Measurements from ENCODE around the gene TUBGCP3.
"Not testable (repeated sequence)": the region's sequence is repeated elsewhere in the genome, so short reads cannot be mapped to it uniquely, and the experiment has no call there.

The TUBGCP3 gene

GRCh38 chr13:112587764-112588489 is at the start of gene TUBGCP3:
Gene TUBGCP3, minus strand, starts transcription at chr13:112588153. Its CDS starts 173 bp downstream, at chr13:112587980.
- DNase-seq = peak; percentile 89 to 92
- TF ChIP-seq POLR2A (IDR thresholded peaks at IDR 0.05; ENCODE audit: low read length) (peak; percentile 78), GATA1 (IDR thresholded peaks at IDR 0.05; ENCODE audit: low read depth, low read length) (no peak)

- no peak for TF ChIP-seq POLR2A (IDR thresholded peaks at IDR 0.05; ENCODE audit: low read length)
- DNase-seq = no peak
Observed at GRCh38 chr13:112637017-112637801, 49.3 kb upstream of the TUBGCP3 start.

GRCh38 chr13:112636401-112636975 is 48.5 kb upstream of the TUBGCP3 start:
- no peak for DNase-seq
- no peak for TF ChIP-seq POLR2A (IDR thresholded peaks at IDR 0.05; ENCODE audit: low read length)
- no peak for TF ChIP-seq GATA1 (IDR thresholded peaks at IDR 0.05; ENCODE audit: low read depth, low read length)

GRCh38 chr13:112635323-112635722 is 47.4 kb upstream of the TUBGCP3 start:
- no peak for DNase-seq
- no peak for TF ChIP-seq GATA1 (IDR thresholded peaks at IDR 0.05; ENCODE audit: low read depth, low read length)

GRCh38 chr13:112634102-112634501 is 46.1 kb upstream of the TUBGCP3 start:
- TF ChIP-seq POLR2A (IDR thresholded peaks at IDR 0.05; ENCODE audit: low read length) = no peak
- TF ChIP-seq GATA1 (IDR thresholded peaks at IDR 0.05; ENCODE audit: low read depth, low read length) = no peak
- no peak for DNase-seq

- DNase-seq = not testable (repeated sequence)
Observed at GRCh38 chr13:112630226-112630625, 42.3 kb upstream of the TUBGCP3 start.

GRCh38 chr13:112629161-112629560 is 41.2 kb upstream of the TUBGCP3 start:
- TF ChIP-seq GATA1 (IDR thresholded peaks at IDR 0.05; ENCODE audit: low read depth, low read length) (no peak), POLR2A (IDR thresholded peaks at IDR 0.05; ENCODE audit: low read length) (no peak)
- DNase-seq = no peak

- not testable (repeated sequence) for DNase-seq
Observed at GRCh38 chr13:112627613-112628012, 39.7 kb upstream of the TUBGCP3 start.

GRCh38 chr13:112627161-112627560 is 39.2 kb upstream of the TUBGCP3 start:
- DNase-seq = no peak
- no peak for TF ChIP-seq GATA1 (IDR thresholded peaks at IDR 0.05; ENCODE audit: low read depth, low read length)

- DNase-seq = no peak
Observed at GRCh38 chr13:112626761-112627160, 38.8 kb upstream of the TUBGCP3 start.

GRCh38 chr13:112626124-112626523 is 38.2 kb upstream of the TUBGCP3 start:
- no peak for DNase-seq
- TF ChIP-seq GATA1 (IDR thresholded peaks at IDR 0.05; ENCODE audit: low read depth, low read length) = no peak
- TF ChIP-seq POLR2A (IDR thresholded peaks at IDR 0.05; ENCODE audit: low read length) = no peak

More at GRCh38 chr13:112626761-112627160, 38.8 kb upstream of the TUBGCP3 start:
- TF ChIP-seq GATA1 (IDR thresholded peaks at IDR 0.05; ENCODE audit: low read depth, low read length) (no peak), POLR2A (IDR thresholded peaks at IDR 0.05; ENCODE audit: low read length) (no peak)

GRCh38 chr13:112625698-112626097 is 37.7 kb upstream of the TUBGCP3 start:
- no peak for DNase-seq
- TF ChIP-seq POLR2A (IDR thresholded peaks at IDR 0.05; ENCODE audit: low read length) (no peak), GATA1 (IDR thresholded peaks at IDR 0.05; ENCODE audit: low read depth, low read length) (no peak)

- TF ChIP-seq GATA1 (IDR thresholded peaks at IDR 0.05; ENCODE audit: low read depth, low read length) (no peak), POLR2A (IDR thresholded peaks at IDR 0.05; ENCODE audit: low read length) (no peak)
- DNase-seq = no peak
Observed at GRCh38 chr13:112624602-112625430, 36.9 kb upstream of the TUBGCP3 start.

- no peak for DNase-seq
- TF ChIP-seq GATA1 (IDR thresholded peaks at IDR 0.05; ENCODE audit: low read depth, low read length) (no peak), POLR2A (IDR thresholded peaks at IDR 0.05; ENCODE audit: low read length) (no peak)
Observed at GRCh38 chr13:112624040-112624439, 36.1 kb upstream of the TUBGCP3 start.

Measured in erythroblast (primary cell).